Tibial artery (tissue), 4 donors: Measurements from ENCODE around the gene SNAP23.

Experiments used
- DNase-seq, 2 donors: peaks; one replicate each; pipeline ENCODE4 v3.0.0-alpha.2; 2019
- H3K27ac ChIP-seq, 2 donors: fragments of 200-600 bp; sonication (generic) in 1 of 2; 1 replicate in 1 of 2; 2 replicates in 1 of 2; pipeline ENCODE4 v1.5.1; 2018 to 2019; ENCODE audit warnings: mild to moderate bottlenecking in 1 of 2
- H3K27me3 ChIP-seq, 2 donors: fragments of 200-600 bp; sonication (generic) in 1 of 2; one replicate each; pipeline versions ENCODE4 v1.5.1 to v1.6.0; 2016 to 2019
- H3K36me3 ChIP-seq, 3 donors: fragments of 200-600 bp; sonication (generic) in 2 of 3; one replicate each; pipeline ENCODE4 v1.5.1; 2016 to 2019; ENCODE audit warnings: mild to moderate bottlenecking in 2 of 3
- H3K4me1 ChIP-seq, 4 donors: fragments of 200-600 bp; sonication (generic) in 2 of 4; 1 replicate in 3 of 4; 2 replicates in 1 of 4; pipeline ENCODE4 v1.5.1; 2016 to 2019
- H3K4me3 ChIP-seq, 2 donors: fragments of 200-600 bp; sonication (generic) in 1 of 2; 1 replicate in 1 of 2; 2 replicates in 1 of 2; pipeline ENCODE4 v1.5.1; 2018 to 2019; ENCODE audit warnings: mild to moderate bottlenecking in 2 of 2
- H3K9me3 ChIP-seq, 3 donors: fragments of 200-600 bp; sonication (generic) in 1 of 3; one replicate each; pipeline ENCODE4 v1.5.1; 2016 to 2019
- CTCF ChIP-seq, 2 experiments: fragments of 200-600 bp in 1 of 2; fragments of 450-650 bp in 1 of 2; IDR thresholded peaks; one replicate each; pipeline ENCODE4 v1.5.1; 2017 to 2019; ENCODE audit warnings: antibody characterized with exemption in 2 of 2, mild to moderate bottlenecking in 1 of 2, moderate library complexity in 1 of 2
- intact Hi-C: fragments of 100-400 bp; cut with DNase I; formaldehyde crosslinking; loops from one replicate; pipeline ENCODE4 v1.15.0; 2023; ENCODE audit warnings: low total_unique reads

The SNAP23 gene

GRCh38 chr15:42465520-42466259, 29.7 kb upstream of the SNAP23 start:
- Histone ChIP-seq H3K27me3 (no peaks in the 10 kb centered on the region), H3K9me3 (no peaks in the 10 kb centered on the region), H3K27ac (no peak overlapping the region), H3K36me3 (peaks cover 0 to 28% (median 16%) of the 10 kb centered on the region in 3 donors), H3K4me3 (no peak overlapping the region), H3K4me1 (peaks cover 0 to 22% (median 5%) of the 10 kb centered on the region in 4 donors)
- intact Hi-C loops, result no loop called here
- no peak for TF ChIP-seq CTCF (IDR thresholded peaks at IDR 0.05)
- DNase-seq, result no peak

DNA sequence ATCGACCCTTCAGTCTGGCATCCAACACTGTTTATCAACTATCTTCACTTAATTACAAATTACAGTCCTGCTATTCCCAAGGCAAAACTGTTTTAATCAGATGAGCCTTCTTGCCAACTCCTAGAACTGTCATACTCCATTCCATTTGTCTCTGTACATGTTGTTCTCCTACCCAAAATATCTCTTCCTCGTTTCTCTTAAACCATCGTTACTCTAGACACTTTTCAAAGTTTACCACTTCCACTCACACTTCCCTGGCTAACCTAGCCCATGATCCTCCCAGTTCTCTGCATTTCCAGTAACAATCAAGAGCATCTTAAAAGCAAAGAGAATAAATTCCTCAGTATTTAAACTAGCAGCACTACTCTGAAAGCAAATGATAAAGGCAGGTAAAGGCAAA, 24.4 kb upstream of the SNAP23 start:
- Histone ChIP-seq H3K27ac (peak overlapping the region; percentile 43 to 63), H3K9me3 (no peaks in the 10 kb centered on the region), H3K27me3 (no peaks in the 10 kb centered on the region), H3K36me3 (peaks cover 0 to 10% (median 0%) of the 10 kb centered on the region in 3 donors), H3K4me3 (no peak overlapping the region), H3K4me1 (peaks cover 0 to 31% (median 5%) of the 10 kb centered on the region in 4 donors)
- intact Hi-C loops, result no loop called here
- no peak for TF ChIP-seq CTCF (IDR thresholded peaks at IDR 0.05)
- DNase-seq, result no peak

DNA sequence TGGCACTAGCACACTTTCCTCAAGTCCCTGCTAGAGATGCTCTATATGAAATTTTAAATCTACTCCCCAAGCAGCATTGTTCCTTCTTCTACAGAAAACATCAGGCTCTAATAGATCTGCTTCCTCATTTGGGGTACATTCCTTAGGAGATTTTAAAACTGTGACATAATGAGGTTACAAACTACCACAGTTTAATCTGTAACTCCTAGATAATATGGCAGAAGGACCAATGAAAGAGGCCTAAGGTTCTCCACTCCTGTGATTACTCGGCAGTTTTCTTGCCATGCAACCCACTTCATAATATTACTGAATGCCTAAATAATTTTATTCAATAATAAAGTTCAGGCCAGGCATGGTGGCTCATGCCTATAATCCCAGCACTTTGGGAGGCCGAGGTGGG, 20.6 kb upstream of the SNAP23 start:
- no peak for DNase-seq
- no peaks in the 10 kb centered on the region for H3K27me3 ChIP-seq
- no peaks in the 10 kb centered on the region for H3K36me3 ChIP-seq
- TF ChIP-seq CTCF (IDR thresholded peaks at IDR 0.05), result no peak
- peak overlapping the region in 1 of 2 donors; percentile 47 for H3K27ac ChIP-seq
- intact Hi-C loops, result no loop called here
- no peaks in the 10 kb centered on the region for H3K9me3 ChIP-seq
- peaks cover 0 to 18% (median 0%) of the 10 kb centered on the region in 4 donors for H3K4me1 ChIP-seq
- H3K4me3 ChIP-seq, result no peak overlapping the region

DNA sequence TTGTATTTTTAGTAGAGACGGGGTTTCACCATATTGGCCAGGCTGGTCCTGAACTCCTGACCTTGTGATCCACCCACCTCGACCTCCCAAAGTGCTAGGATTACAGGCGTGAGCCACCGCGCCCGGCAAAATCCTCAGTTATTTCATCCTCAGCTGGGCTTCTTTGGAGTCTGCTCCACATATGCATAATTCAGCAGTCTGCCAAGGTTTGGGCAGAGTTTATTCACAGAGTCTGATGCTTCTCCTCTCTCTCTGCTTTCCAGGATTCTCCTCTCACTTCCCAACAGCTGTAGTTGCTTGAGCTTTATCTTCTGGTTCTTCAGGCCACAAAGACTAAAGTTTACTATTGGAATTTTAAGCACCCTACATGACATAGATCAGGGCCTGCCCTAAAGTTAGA, 12.7 kb upstream of the SNAP23 start:
- Histone ChIP-seq H3K4me3 (no peak overlapping the region), H3K9me3 (peaks cover 0 to 5% (median 0%) of the 10 kb centered on the region in 3 donors), H3K27ac (no peak overlapping the region), H3K36me3 (peaks cover 0 to 7% (median 0%) of the 10 kb centered on the region in 3 donors), H3K4me1 (no peaks in the 10 kb centered on the region), H3K27me3 (no peaks in the 10 kb centered on the region)
- DNase-seq, result no peak
- intact Hi-C loops, result no loop called here
- no peak for TF ChIP-seq CTCF (IDR thresholded peaks at IDR 0.05)

DNA sequence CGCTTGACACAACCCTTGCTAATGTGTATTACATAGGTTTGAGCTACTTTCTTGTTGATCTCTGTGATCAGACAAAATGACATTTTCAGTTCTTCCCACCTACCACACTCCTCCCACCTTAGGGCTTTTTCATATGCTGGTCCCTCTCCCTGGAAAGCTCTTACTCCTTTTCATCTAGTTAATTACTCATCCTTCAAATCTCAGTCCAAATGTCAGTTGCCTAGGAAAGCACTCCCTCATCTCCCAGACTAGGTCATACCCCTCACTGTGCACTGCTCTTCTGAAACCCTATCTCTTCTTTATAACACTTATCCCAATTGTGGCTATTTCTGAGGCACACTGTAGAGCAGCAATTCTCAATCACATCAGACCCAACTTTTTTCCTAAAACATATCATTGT, 11.8 kb upstream of the SNAP23 start:
- peaks cover 0 to 5% (median 0%) of the 10 kb centered on the region in 3 donors for H3K9me3 ChIP-seq
- H3K4me1 ChIP-seq, result peaks cover 0 to 6% (median 1%) of the 10 kb centered on the region in 4 donors
- no peak for DNase-seq
- H3K36me3 ChIP-seq, result peaks cover 0 to 7% (median 0%) of the 10 kb centered on the region in 3 donors
- no peak overlapping the region for H3K4me3 ChIP-seq
- TF ChIP-seq CTCF (IDR thresholded peaks at IDR 0.05), result no peak
- no peaks in the 10 kb centered on the region for H3K27me3 ChIP-seq
- intact Hi-C loops, result no loop called here
- no peak overlapping the region for H3K27ac ChIP-seq
